ENCODE results near the gene NOC3L. TPM values are rescaled to one million over a fixed set of nuclear protein-coding genes. Genes with fewer than 3 reads are reported as not detected.

Gene NOC3L
- total and polyA plus RNA-seq, 2 donors (not counting 3 experiments of a cell fraction or from before 2014, with no cell fraction given), result 4.3 to 20.5 TPM

- Histone ChIP-seq H3K36me3 (ENCODE audit: control insufficient read depth in 2 of 2, extremely low read depth in 1 of 2, insufficient read depth in 2 of 2, low read length in 2 of 2) (peaks cover under 1 to 27% of the 10 kb centered on the region in 2 experiments), H3K4me2 (ENCODE audit: insufficient read depth, low read length) (no peak overlapping the region), H3K9ac (replicated peaks; ENCODE audit: extremely low read depth, insufficient read depth, low read length) (no peak overlapping the region), H3K79me2 (ENCODE audit: control insufficient read depth, insufficient read depth, low read length) (no peaks in the 10 kb centered on the region), H3K4me1 (ENCODE audit: control insufficient read depth, extremely low read depth, insufficient read depth, low read length) (no peaks in the 10 kb centered on the region), H3K4me3 (replicated peaks in 1 of 3; ENCODE audit: insufficient read depth in 1 of 3, low read depth in 1 of 3, low read length in 3 of 3) (no peak overlapping the region), H3K9me1 (replicated peaks; ENCODE audit: control insufficient read depth, extremely low read depth, insufficient read depth, low read length) (no peaks in the 10 kb centered on the region), H4K20me1 (replicated peaks; ENCODE audit: control insufficient read depth, extremely low read depth, insufficient read depth, low read length) (no peaks in the 10 kb centered on the region), H3K27ac (ENCODE audit: insufficient read depth, low read depth, low read length) (no peak overlapping the region), H2AFZ (ENCODE audit: low read depth, low read length) (no peak overlapping the region), H3K9me3 (replicated peaks; ENCODE audit: control insufficient read depth, insufficient read depth, low read length) (no peaks in the 10 kb centered on the region), H3K27me3 (ENCODE audit: control insufficient read depth in 2 of 2, insufficient read depth in 2 of 2, low read length in 2 of 2) (no peaks in the 10 kb centered on the region)
- DNase-seq (ENCODE audit: low read depth, low spot score), result no peak
- TF ChIP-seq MYC (IDR thresholded peaks at IDR 0.05; ENCODE audit: low read depth, low read length) (no peak), FOS (IDR thresholded peaks at IDR 0.05; ENCODE audit: borderline replicate concordance, insufficient read depth, low read length) (no peak), JUN (IDR thresholded peaks at IDR 0.05; ENCODE audit: borderline replicate concordance, insufficient read depth, insufficient read length, low read depth) (no peak), EZH2 (IDR thresholded peaks at IDR 0.05; ENCODE audit: borderline replicate concordance, low read depth, low read length, severe bottlenecking) (no peak), MAX (IDR thresholded peaks at IDR 0.05; ENCODE audit: insufficient read depth, insufficient read length) (no peak), GATA2 (IDR thresholded peaks at IDR 0.05; ENCODE audit: insufficient read depth, insufficient read length, low read depth, low read length) (no peak), POLR2A (IDR thresholded peaks at IDR 0.05; ENCODE audit: low read depth, low read length) (no peak), CTCF (IDR thresholded peaks at IDR 0.05; ENCODE audit: extremely low read depth in 1 of 2, insufficient read depth in 1 of 2, low read depth in 1 of 2, low read length in 2 of 2) (no peak), POLR2AphosphoS5 (IDR thresholded peaks at IDR 0.05; ENCODE audit: insufficient read depth, low read depth, low read length) (no peak)
- no TSS peak for BruUV-seq (replicated peaks)
- no peak for FAIRE-seq
- dilution Hi-C loops (cut with MboI; ENCODE audit: extremely low pct_ligation_motif_present, low sequenced_read_pairs) (no loop called here), intact Hi-C loops (cut with micrococcal nuclease) (no loop called here)
- ChIA-PET CTCF (interaction anchor here (1.2 to 3.6 kb wide), 3 partner anchors 16 to 95 kb away, joined by 3 to 20 read pairs (median 12); no protein-coding TSS in a partner anchor), POLR2A (no interaction called here)
These were observed 13.4 kb downstream of the NOC3L start for GRCh38 chr10:94349327-94349726.

Data from endothelial cell of umbilical vein (primary cell).